SK-N-SH treated with all-trans-retinoic acid at 6 μM for 48 hours (cell line): ENCODE results near the gene TMEM150B.

Experiments used
- ATAC-seq: fragments of 200-7000 bp; cut with Tn5 transposase; 3 replicates; pipeline ENCODE4 v1.9.1; 2020; ENCODE audit warnings: mild to moderate bottlenecking, moderate library complexity
- ARNTL ChIP-seq: fragments of 450-650 bp; formaldehyde crosslinking; IDR thresholded peaks from 2 replicates; pipeline ENCODE4 v1.5.0; 2020; ENCODE audit warnings: low read depth, mild to moderate bottlenecking, moderate library complexity, borderline replicate concordance
- BACH2 ChIP-seq: fragments of 250-450 bp; sonication (Bioruptor Pico); IDR thresholded peaks from 2 replicates; pipeline ENCODE4 v1.9.0; 2021; ENCODE audit warnings: mild to moderate bottlenecking, borderline replicate concordance
- CSDC2 ChIP-seq: fragments of 250-450 bp; sonication (Bioruptor Pico); IDR thresholded peaks from 2 replicates; pipeline ENCODE4 v1.5.0; 2020; ENCODE audit warnings: mild to moderate bottlenecking, moderate library complexity
- ESRRG ChIP-seq: fragments of 250-450 bp; sonication (Bioruptor Pico); IDR thresholded peaks from 2 replicates; pipeline ENCODE4 v1.6.1; 2021; ENCODE audit warnings: mild to moderate bottlenecking
- GLIS3 ChIP-seq: fragments of 250-450 bp; sonication (Bioruptor Pico); IDR thresholded peaks from 2 replicates; pipeline ENCODE4 v1.5.0; 2020; ENCODE audit warnings: mild to moderate bottlenecking, moderate library complexity
- ISL1 ChIP-seq: fragments of 250-450 bp; sonication (Bioruptor Pico); IDR thresholded peaks from 2 replicates; pipeline ENCODE4 v2.1.2; 2022; ENCODE audit warnings: mild to moderate bottlenecking, moderate library complexity
- OSR1 ChIP-seq: fragments of 250-450 bp; sonication (Bioruptor Pico); IDR thresholded peaks from 2 replicates; pipeline ENCODE4 v1.8.0; 2022; ENCODE audit warnings: moderate library complexity, mild to moderate bottlenecking, inconsistent platforms
- PPARA ChIP-seq: fragments of 250-450 bp; sonication (Bioruptor Pico); IDR thresholded peaks from 2 replicates; pipeline ENCODE4 v1.5.0; 2020; ENCODE audit warnings: mild to moderate bottlenecking, borderline replicate concordance
- SNAI2 ChIP-seq: fragments of 250-450 bp; sonication (Bioruptor Pico); IDR thresholded peaks from 2 replicates; pipeline ENCODE4 v1.5.0; 2020; ENCODE audit warnings: mild to moderate bottlenecking, moderate library complexity
- TCF4 ChIP-seq: fragments of 250-450 bp; sonication (Bioruptor Pico); IDR thresholded peaks from 2 replicates; pipeline ENCODE4 v1.8.0; 2021; ENCODE audit warnings: mild to moderate bottlenecking, moderate library complexity, borderline replicate concordance
- TOX ChIP-seq: fragments of 250-450 bp; sonication (Bioruptor Pico); IDR thresholded peaks from 2 replicates; pipeline ENCODE4 v1.8.0; 2021; ENCODE audit warnings: mild to moderate bottlenecking, moderate library complexity, borderline replicate concordance
- ZC3H10 ChIP-seq: fragments of 250-450 bp; sonication (Bioruptor Pico); IDR thresholded peaks from 2 replicates; pipeline ENCODE4 v1.5.1; 2021; ENCODE audit warnings: mild to moderate bottlenecking, moderate library complexity
- ZFP3 ChIP-seq: fragments of 250-450 bp; sonication (Bioruptor Pico); IDR thresholded peaks from 2 replicates; pipeline ENCODE4 v1.5.0; 2020; ENCODE audit warnings: mild to moderate bottlenecking, moderate library complexity
- ZFP30 ChIP-seq: fragments of 450-650 bp; formaldehyde crosslinking; IDR thresholded peaks from 2 replicates; pipeline ENCODE4 v1.5.0; 2022; ENCODE audit warnings: mild to moderate bottlenecking, moderate library complexity
- ZNF565 ChIP-seq: fragments of 450-650 bp; formaldehyde crosslinking; conservative IDR thresholded peaks from 2 replicates; pipeline ENCODE4 v1.5.0; 2020; ENCODE audit warnings: low read depth, mild to moderate bottlenecking, moderate library complexity
- ZNF70 ChIP-seq: fragments of 450-650 bp; formaldehyde crosslinking; IDR thresholded peaks from 2 replicates; pipeline ENCODE4 v1.5.0; 2020; ENCODE audit warnings: mild to moderate bottlenecking, moderate library complexity
- ZNF8 ChIP-seq: fragments of 450-650 bp; formaldehyde crosslinking; IDR thresholded peaks from 2 replicates; pipeline ENCODE4 v1.5.0; 2020; ENCODE audit warnings: mild to moderate bottlenecking, moderate library complexity
- TF ChIP-seq, protein P1 (sequence below): fragments of 250-450 bp; sonication (Bioruptor Pico); IDR thresholded peaks from 2 replicates; pipeline ENCODE4 v1.5.1; 2021; ENCODE audit warnings: mild to moderate bottlenecking, moderate library complexity
- TF ChIP-seq, protein P2 (sequence below): fragments of 250-450 bp; sonication (Bioruptor Pico); IDR thresholded peaks from 2 replicates; pipeline ENCODE4 v1.8.0; 2021; ENCODE audit warnings: low read depth, mild to moderate bottlenecking, moderate library complexity, borderline replicate concordance
- TF ChIP-seq, protein P3 (sequence below): fragments of 250-450 bp; sonication (Bioruptor Pico); IDR thresholded peaks from 2 replicates; pipeline ENCODE4 v1.8.0; 2020; ENCODE audit warnings: mild to moderate bottlenecking, moderate library complexity, borderline replicate concordance
- TF ChIP-seq, protein P4 (sequence below): fragments of 250-450 bp; sonication (Bioruptor Pico); IDR thresholded peaks from 2 replicates; pipeline ENCODE4 v1.5.1; 2020; ENCODE audit warnings: low read depth, mild to moderate bottlenecking, moderate library complexity
- TF ChIP-seq, protein P5 (sequence below): fragments of 250-450 bp; sonication (Bioruptor Pico); IDR thresholded peaks from 2 replicates; pipeline ENCODE4 v1.5.0; 2020; ENCODE audit warnings: mild to moderate bottlenecking, moderate library complexity

Gene TMEM150B

DNA sequence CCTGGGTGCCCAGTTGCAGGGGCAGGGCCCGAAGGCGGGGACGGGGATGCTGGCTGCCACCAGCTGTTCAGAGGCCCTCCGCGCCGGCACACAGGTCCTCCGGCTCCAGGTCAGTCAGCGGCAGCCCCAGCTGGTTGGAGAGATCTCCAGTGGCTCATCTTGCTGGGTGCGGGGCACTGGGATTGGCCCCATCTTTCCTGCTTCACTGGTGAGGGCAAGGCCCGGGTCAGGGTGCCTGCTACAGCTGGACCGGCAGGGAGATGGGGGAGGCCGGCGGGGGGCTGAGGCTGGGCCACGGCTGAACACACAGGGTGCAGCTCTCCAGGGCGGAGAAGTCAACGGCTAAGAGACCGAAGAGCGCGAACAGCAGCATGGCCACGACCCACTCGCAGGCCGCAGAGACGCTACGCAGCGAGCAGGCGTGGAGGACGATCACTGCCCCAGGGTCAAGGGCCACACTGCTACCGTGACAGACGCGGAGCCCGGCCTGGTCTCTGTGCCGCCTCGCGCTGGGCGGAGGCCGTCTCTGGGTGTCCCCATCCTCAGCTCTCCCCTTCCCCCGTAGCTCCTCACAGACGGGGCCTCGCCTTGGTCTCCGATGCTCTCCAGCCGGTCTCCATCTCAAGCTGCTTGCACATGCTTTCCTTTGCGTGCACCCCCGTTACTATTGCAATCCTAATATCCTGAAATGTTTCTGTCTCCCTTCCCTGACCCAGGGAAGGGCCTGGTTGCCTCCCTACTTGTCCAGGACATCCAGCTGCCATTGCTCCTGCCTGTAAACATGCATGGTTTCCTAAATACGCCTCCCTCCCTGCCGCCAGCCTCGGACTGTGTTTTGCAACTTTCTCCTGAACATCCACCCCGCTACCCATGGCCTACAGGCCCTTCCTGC is 12.3 kb downstream of the TMEM150B start (continued):
- no peak for TF ChIP-seq ZNF565
- TF ChIP-seq, protein P1, sequence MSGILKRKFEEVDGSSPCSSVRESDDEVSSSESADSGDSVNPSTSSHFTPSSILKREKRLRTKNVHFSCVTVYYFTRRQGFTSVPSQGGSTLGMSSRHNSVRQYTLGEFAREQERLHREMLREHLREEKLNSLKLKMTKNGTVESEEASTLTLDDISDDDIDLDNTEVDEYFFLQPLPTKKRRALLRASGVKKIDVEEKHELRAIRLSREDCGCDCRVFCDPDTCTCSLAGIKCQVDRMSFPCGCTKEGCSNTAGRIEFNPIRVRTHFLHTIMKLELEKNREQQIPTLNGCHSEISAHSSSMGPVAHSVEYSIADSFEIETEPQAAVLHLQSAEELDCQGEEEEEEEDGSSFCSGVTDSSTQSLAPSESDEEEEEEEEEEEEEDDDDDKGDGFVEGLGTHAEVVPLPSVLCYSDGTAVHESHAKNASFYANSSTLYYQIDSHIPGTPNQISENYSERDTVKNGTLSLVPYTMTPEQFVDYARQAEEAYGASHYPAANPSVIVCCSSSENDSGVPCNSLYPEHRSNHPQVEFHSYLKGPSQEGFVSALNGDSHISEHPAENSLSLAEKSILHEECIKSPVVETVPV (CRISPR knock-in tag): no peak

DNA sequence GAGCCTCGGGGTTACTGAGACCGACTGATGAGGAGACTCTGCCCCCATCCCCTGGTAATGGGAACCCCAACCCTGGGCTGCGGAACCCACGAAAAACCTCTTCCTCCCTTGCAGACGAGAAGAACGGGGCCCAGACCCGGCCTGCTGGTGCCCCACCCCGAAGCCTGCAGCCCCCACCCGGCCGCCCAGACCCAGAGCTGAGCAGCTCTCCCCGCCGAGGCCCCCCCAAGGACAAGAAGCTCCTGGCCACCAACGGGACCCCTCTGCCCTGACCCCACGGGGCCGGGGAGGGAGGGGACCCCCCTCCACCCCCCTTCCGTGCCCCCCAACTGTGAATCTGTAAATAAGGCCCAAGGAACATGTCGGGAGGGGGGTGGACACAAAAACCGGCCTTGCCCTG is 13.3 kb downstream of the TMEM150B start:
- TF ChIP-seq ISL1 (CRISPR knock-in tag) (no peak), ZFP3 (CRISPR knock-in tag) (no peak), TCF4 (no peak), TOX (CRISPR knock-in tag) (no peak), ARNTL (CRISPR knock-in tag) (no peak), PPARA (CRISPR knock-in tag) (no peak)
- TF ChIP-seq, all 23 proteins: peak for 0
- no peak for ATAC-seq

DNA sequence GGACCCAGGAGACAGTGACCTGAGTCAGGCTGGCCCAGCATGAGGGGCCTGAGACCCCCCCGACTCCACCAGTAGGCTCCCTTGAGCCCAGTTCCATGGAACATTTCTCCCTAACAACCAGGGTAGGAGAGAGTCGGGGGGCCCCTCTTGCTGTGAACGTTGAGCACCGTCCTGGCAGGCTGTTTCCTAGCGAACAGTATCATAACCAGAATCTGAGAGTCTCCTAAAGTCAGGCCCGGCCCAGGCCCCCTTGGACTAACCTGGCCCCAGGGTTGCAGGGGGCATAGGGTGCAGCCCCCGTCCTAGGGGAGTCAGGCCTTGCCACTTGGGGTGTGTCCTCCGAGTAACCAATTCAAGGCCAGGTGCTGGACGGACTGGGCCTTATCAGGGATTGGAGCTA is 13.7 kb downstream of the TMEM150B start:
- TF ChIP-seq, protein P2, sequence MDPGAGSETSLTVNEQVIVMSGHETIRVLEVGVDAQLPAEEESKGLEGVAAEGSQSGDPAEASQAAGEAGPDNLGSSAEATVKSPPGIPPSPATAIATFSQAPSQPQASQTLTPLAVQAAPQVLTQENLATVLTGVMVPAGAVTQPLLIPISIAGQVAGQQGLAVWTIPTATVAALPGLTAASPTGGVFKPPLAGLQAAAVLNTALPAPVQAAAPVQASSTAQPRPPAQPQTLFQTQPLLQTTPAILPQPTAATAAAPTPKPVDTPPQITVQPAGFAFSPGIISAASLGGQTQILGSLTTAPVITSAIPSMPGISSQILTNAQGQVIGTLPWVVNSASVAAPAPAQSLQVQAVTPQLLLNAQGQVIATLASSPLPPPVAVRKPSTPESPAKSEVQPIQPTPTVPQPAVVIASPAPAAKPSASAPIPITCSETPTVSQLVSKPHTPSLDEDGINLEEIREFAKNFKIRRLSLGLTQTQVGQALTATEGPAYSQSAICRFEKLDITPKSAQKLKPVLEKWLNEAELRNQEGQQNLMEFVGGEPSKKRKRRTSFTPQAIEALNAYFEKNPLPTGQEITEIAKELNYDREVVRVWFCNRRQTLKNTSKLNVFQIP (CRISPR knock-in tag): no peak
- TF ChIP-seq ZFP30 (CRISPR knock-in tag): no peak
- no peak for TF ChIP-seq SNAI2 (CRISPR knock-in tag)
- no peak for TF ChIP-seq TCF4
- TF ChIP-seq ZNF565: no peak
- no peak for TF ChIP-seq ZNF70 (CRISPR knock-in tag)
- TF ChIP-seq ISL1 (CRISPR knock-in tag): no peak
- no peak for TF ChIP-seq PPARA (CRISPR knock-in tag)
- TF ChIP-seq, protein P3, sequence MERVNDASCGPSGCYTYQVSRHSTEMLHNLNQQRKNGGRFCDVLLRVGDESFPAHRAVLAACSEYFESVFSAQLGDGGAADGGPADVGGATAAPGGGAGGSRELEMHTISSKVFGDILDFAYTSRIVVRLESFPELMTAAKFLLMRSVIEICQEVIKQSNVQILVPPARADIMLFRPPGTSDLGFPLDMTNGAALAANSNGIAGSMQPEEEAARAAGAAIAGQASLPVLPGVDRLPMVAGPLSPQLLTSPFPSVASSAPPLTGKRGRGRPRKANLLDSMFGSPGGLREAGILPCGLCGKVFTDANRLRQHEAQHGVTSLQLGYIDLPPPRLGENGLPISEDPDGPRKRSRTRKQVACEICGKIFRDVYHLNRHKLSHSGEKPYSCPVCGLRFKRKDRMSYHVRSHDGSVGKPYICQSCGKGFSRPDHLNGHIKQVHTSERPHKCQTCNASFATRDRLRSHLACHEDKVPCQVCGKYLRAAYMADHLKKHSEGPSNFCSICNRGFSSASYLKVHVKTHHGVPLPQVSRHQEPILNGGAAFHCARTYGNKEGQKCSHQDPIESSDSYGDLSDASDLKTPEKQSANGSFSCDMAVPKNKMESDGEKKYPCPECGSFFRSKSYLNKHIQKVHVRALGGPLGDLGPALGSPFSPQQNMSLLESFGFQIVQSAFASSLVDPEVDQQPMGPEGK (CRISPR knock-in tag): no peak
- TF ChIP-seq ZNF8: no peak
- TF ChIP-seq, all 23 proteins: peak for 0
- no peak for ATAC-seq

DNA sequence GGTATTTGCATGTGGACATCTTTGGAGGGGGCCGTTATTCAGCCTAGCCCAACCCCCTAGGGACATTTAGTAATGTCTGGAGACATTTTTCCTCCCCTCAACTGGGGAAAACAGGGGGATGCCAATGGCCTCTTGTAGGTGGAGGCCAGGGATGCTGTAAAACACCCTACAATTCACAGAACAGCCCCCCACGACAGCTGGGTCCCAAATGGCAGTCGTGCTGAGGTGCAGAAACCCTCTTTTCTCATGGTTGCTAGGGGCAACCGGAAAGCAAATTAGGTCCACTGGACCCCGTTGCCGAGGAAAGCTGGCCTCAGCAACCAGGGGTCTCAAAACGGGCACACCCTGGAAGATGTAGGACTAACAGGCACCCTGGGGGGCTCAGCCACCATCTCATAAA is 14.6 kb downstream of the TMEM150B start:
- no peak for ATAC-seq
- TF ChIP-seq, protein P3 (CRISPR knock-in tag): no peak
- TF ChIP-seq, protein P2 (CRISPR knock-in tag): no peak
- TF ChIP-seq ZC3H10 (no peak), SNAI2 (CRISPR knock-in tag) (no peak), ZNF8 (no peak), BACH2 (CRISPR knock-in tag) (no peak), ESRRG (CRISPR knock-in tag) (no peak), PPARA (CRISPR knock-in tag) (no peak), GLIS3 (no peak), TCF4 (no peak), OSR1 (CRISPR knock-in tag) (no peak), ZNF565 (no peak), ZNF70 (CRISPR knock-in tag) (no peak), CSDC2 (CRISPR knock-in tag) (no peak), ISL1 (CRISPR knock-in tag) (no peak), ZFP30 (CRISPR knock-in tag) (no peak)
- TF ChIP-seq, protein P4, sequence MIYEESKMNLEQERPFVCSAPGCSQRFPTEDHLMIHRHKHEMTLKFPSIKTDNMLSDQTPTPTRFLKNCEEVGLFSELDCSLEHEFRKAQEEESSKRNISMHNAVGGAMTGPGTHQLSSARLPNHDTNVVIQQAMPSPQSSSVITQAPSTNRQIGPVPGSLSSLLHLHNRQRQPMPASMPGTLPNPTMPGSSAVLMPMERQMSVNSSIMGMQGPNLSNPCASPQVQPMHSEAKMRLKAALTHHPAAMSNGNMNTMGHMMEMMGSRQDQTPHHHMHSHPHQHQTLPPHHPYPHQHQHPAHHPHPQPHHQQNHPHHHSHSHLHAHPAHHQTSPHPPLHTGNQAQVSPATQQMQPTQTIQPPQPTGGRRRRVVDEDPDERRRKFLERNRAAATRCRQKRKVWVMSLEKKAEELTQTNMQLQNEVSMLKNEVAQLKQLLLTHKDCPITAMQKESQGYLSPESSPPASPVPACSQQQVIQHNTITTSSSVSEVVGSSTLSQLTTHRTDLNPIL (CRISPR knock-in tag): no peak
- TF ChIP-seq, protein P5, sequence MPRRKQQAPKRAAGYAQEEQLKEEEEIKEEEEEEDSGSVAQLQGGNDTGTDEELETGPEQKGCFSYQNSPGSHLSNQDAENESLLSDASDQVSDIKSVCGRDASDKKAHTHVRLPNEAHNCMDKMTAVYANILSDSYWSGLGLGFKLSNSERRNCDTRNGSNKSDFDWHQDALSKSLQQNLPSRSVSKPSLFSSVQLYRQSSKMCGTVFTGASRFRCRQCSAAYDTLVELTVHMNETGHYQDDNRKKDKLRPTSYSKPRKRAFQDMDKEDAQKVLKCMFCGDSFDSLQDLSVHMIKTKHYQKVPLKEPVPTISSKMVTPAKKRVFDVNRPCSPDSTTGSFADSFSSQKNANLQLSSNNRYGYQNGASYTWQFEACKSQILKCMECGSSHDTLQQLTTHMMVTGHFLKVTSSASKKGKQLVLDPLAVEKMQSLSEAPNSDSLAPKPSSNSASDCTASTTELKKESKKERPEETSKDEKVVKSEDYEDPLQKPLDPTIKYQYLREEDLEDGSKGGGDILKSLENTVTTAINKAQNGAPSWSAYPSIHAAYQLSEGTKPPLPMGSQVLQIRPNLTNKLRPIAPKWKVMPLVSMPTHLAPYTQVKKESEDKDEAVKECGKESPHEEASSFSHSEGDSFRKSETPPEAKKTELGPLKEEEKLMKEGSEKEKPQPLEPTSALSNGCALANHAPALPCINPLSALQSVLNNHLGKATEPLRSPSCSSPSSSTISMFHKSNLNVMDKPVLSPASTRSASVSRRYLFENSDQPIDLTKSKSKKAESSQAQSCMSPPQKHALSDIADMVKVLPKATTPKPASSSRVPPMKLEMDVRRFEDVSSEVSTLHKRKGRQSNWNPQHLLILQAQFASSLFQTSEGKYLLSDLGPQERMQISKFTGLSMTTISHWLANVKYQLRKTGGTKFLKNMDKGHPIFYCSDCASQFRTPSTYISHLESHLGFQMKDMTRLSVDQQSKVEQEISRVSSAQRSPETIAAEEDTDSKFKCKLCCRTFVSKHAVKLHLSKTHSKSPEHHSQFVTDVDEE (CRISPR knock-in tag): no peak
